ENCODE results near the gene TUBB4A. TPM values are rescaled to one million over a fixed set of nuclear protein-coding genes. Genes with fewer than 3 reads are reported as not detected.

TUBB4A gene
- total RNA-seq (2021): 19.5 and 20.3 TPM in 2 replicates
- long read RNA-seq, partial matches to known transcripts: 0 of 1 reads
- long read RNA-seq, other reads (novel, unspliced or antisense): 0 of 1 reads

GRCh38 chr19:6501740-6502648, at the start of gene TUBB4A:
TUBB4A (minus strand) TSS chr19:6502309; CDS start chr19:6502212, 97 bp downstream.
- H3K23ac ChIP-seq (ENCODE audit: insufficient read length, low read depth, low read length): no peak within 1 kb of the TSS
- H3K4ac ChIP-seq (ENCODE audit: low read depth, low read length): no peak within 1 kb of the TSS
- H3K4me1 ChIP-seq (ENCODE audit: insufficient read depth, low read length): no peaks in the 10 kb centered on the region
- no peak within 1 kb of the TSS for H3K56ac ChIP-seq (ENCODE audit: insufficient read length, low read depth, low read length)
- no peak within 1 kb of the TSS for H4K91ac ChIP-seq (ENCODE audit: insufficient read length, low read depth, low read length)
- H4K20me1 ChIP-seq (ENCODE audit: control insufficient read depth, insufficient read depth, insufficient read length): no peaks in the 10 kb centered on the region
- H3K36me3 Mint-ChIP-seq (ENCODE audit: insufficient read depth in 1 of 3, low read depth in 3 of 3): peaks cover 0 to 9% (median 4%) of the 10 kb centered on the region in 3 experiments; a peak in 5 of 7 replicates
- H3K14ac ChIP-seq (ENCODE audit: insufficient read depth, low read length): peak within 1 kb of the TSS; percentile 8; the same call in 1 of the 2 replicates
- H2BK20ac ChIP-seq (ENCODE audit: low read depth, low read length, poor library complexity, severe bottlenecking): no peak within 1 kb of the TSS
- no peak within 1 kb of the TSS for H2BK12ac ChIP-seq (ENCODE audit: insufficient read length, low read depth, low read length)
- peak within 1 kb of the TSS; percentile 7 for H3K18ac ChIP-seq (ENCODE audit: insufficient read length, low read depth, low read length)
- no peaks in the 10 kb centered on the region for H3K9me3 Mint-ChIP-seq
- H2BK120ac ChIP-seq (ENCODE audit: low read depth, low read length, poor library complexity, severe bottlenecking): no peak within 1 kb of the TSS
- H3K27ac Mint-ChIP-seq: no peak within 1 kb of the TSS
- no peaks in the 10 kb centered on the region for H3K9me3 ChIP-seq (ENCODE audit: control insufficient read depth, low read depth, low read length)
- no peaks in the 10 kb centered on the region for H3K79me1 ChIP-seq (ENCODE audit: insufficient read depth, low read depth, low read length, poor library complexity, severe bottlenecking)
- H3K4me2 ChIP-seq (ENCODE audit: insufficient read depth, insufficient read length, low read length): peak within 1 kb of the TSS; percentile 50
- no peak within 1 kb of the TSS for H3K9ac ChIP-seq (ENCODE audit: extremely low read depth, insufficient read length, low read length)
- H3K4me3 Mint-ChIP-seq: peak within 1 kb of the TSS; percentile 76 to 94
- peaks cover 7 to 9% of the 10 kb centered on the region in 2 experiments for H3K4me1 Mint-ChIP-seq
- H4K8ac ChIP-seq (replicated peaks; ENCODE audit: insufficient read length, low read depth, low read length): no peak within 1 kb of the TSS
- no peaks in the 10 kb centered on the region for H3K79me2 ChIP-seq (ENCODE audit: insufficient read depth, low read length)
- no peak within 1 kb of the TSS for H2AK5ac ChIP-seq (ENCODE audit: insufficient read length, low read length)
- peak; percentile 61 for DNase-seq
- no CpG with 5 or more reads among the region's 71 CpGs for WGBS (ENCODE audit: extremely low coverage, insufficient read length, low lambda C conversion rate)
- H3T11ph ChIP-seq (ENCODE audit: low read length): no peak within 1 kb of the TSS
- H3K27ac ChIP-seq (ENCODE audit: insufficient read length, low read depth, low read length): no peak within 1 kb of the TSS
- peaks cover 28% of the 10 kb centered on the region for H3K27me3 Mint-ChIP-seq (ENCODE audit: low read depth)
- no peaks in the 10 kb centered on the region for H3K27me3 ChIP-seq (ENCODE audit: insufficient read depth, low read length)
- peaks cover 9% of the 10 kb centered on the region for H3K23me2 ChIP-seq (ENCODE audit: insufficient read length, low read depth, low read length, poor library complexity, severe bottlenecking)
- H4K5ac ChIP-seq (ENCODE audit: insufficient read length, low read depth, low read length): no peak within 1 kb of the TSS
- H2BK15ac ChIP-seq (ENCODE audit: low read depth, low read length): no peak within 1 kb of the TSS
- H2AFZ ChIP-seq (ENCODE audit: low read length): no peak within 1 kb of the TSS
- TF ChIP-seq CTCF (conservative IDR thresholded peaks at IDR 0.05): peak; percentile 18; the same call in 1 of the 3 replicates
- H2BK5ac ChIP-seq (ENCODE audit: insufficient read length, low read length): no peak within 1 kb of the TSS

Measured in H9 (cell line).